HG03565 (cell line): Measurements from ENCODE around the gene APLP2.

Experiments used
- ATAC-seq: cut with Tn5 transposase; IDR thresholded peaks from one replicate; pipeline ENCODE4 v1.9.1; 2021; ENCODE audit warnings: mild to moderate bottlenecking, moderate library complexity; ENCODE audit not compliant: unreplicated experiment

APLP2 gene

GRCh38 chr11:130141561-130142341 lies 72.1 kb downstream of the APLP2 start:
- ATAC-seq: no peak

DNA sequence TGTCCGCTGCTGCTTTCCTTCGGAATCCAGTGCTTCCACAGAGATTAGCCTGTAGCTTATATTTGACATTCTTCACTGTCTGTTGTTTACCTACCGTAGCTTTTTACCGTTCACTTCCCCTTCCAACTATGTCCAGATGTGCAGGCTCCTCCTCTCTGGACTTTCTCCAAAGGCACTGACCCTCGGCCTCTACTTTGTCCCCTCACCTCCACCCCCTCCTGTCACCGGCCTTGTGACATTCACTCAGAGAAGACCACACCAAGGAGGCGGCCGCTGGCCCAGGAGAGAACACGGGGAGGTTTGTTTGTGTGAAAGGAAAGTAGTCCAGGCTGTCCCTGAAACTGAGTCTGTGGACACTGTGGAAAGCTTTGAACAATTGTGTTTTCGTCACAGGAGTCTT lies 74.4 kb downstream of the APLP2 start:
- ATAC-seq: no peak

GRCh38 chr11:130144861-130145281 lies 75.2 kb downstream of the APLP2 start:
- no peak for ATAC-seq

- ATAC-seq: no peak
These were observed 75.7 kb downstream of the APLP2 start for GRCh38 chr11:130145311-130145812.

DNA sequence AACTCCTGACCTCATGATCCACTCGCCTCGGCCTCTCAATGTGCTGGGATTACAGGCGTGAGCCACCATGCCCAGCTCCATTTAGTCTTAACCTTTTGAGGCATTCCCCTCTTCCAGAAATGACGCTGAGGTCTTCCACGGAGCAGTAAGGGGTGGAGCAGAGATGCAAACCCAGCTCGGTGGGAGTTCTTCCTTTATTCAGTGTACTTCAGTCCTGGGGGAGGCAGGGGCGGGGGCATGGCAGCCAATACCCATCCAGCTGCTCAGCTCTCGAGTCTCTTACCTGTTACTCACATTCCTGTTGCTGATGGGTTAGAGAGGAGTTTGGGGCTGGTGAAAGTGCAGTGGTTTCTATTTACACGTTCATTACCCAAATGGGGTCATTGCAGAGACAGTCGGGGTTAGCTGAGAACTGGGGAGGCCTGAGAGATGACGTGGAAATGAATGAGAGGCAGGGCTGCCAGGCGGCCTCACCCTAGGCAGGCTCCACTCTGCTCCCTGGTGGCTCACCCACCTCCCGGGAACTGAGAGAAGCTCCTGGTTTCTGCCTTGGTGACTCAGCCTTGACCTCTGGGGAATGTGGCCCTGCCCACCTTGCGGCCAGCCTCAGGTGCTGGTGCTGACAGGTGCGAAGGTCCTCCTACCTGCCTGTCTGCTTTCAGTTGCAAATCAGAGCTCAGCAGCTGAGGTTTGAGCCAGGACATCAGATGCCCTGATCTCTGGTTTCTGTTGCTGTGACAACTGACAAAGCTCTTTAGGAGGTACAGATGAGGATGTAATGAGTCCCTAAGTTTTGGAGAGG lies 76.5 kb downstream of the APLP2 start:
- ATAC-seq: no peak

DNA sequence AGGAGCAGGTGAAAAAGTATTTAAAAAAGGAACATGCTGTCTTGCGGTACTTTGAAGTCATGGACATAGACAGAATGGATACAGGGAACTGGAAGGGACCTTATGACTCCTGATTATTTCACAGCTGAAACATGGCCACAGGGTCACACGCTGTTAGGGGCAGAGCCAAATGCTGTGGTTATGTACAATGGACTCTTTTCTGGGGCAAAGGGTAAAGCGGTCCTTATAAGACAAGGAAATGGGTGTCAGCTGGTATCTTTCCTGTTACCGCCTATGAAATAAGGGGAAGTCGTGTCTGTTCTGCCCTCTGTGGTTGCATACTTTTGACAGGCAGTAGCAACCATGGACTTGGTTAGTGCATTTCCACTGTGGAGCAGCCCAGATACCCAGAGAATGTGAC lies 77.1 kb downstream of the APLP2 start:
- no peak for ATAC-seq

- ATAC-seq: no peak
These were observed 79.2 kb downstream of the APLP2 start for GRCh38 chr11:130148796-130149326.

GRCh38 chr11:130150790-130151189 lies 81.1 kb downstream of the APLP2 start:
- no peak for ATAC-seq

- ATAC-seq: no peak
These were observed 81.5 kb downstream of the APLP2 start for GRCh38 chr11:130151196-130151595.

DNA sequence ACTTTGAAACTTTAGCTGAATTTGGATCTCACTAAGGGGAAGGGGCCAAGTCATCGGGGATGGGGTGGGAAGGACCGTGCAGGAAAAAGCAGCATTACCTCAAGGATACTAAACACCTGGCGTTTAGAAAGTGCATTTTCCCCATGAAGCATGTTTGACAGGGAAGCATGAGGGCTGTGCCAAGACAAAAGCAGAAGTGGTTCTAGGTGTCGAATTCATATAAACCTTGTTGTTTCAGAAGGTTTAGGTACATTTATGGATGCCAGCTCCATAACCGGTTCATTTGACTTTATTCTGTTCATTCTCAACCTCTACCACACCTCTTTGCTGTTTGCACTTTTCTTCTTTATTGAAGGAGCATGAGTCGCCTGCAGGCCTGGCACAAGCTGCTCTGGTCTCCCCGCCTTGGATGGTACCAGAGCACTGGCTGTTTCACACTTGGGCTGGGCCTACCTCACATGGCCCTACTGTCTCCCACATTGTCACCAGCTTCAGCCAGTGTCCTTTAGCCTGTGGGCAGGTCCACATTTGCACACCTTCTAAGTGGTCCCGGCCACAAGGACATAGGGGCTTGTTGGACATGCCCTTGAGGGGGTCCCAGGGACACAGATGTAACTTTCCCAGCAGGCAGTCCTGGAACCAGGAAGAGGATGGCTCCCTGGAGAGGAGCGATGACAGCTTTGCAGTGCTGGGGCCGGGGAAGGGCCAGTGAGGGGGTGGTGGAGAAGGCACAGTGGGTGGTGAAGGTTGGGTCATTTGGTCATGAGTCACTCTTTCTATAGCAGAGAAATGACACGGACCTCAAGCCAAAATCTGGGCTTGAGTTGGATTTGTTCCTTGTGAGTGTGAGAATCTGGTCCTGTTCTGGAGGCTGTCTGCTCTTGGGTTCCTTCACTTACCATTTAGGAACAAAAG lies 86.7 kb downstream of the APLP2 start:
- no peak for ATAC-seq

DNA sequence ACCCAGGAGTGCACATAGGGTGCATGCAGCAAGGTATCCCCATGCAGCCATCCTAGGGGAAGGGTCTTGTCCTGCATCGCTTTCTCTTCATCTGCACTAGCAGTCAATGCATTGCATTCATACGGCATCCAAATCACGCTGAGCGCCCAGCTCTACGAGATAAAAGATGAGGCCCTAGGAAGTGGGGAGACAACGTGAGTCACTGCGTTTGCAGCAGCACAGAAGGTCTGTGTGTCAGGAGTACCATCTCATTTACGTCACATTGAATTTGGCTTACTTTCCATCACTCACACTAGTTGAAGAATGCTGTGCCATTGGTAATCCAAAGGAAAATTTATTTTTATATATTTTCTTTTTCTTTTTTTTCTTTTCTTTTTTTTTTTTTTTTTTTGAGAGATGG lies 87.4 kb downstream of the APLP2 start:
- ATAC-seq: no peak

DNA sequence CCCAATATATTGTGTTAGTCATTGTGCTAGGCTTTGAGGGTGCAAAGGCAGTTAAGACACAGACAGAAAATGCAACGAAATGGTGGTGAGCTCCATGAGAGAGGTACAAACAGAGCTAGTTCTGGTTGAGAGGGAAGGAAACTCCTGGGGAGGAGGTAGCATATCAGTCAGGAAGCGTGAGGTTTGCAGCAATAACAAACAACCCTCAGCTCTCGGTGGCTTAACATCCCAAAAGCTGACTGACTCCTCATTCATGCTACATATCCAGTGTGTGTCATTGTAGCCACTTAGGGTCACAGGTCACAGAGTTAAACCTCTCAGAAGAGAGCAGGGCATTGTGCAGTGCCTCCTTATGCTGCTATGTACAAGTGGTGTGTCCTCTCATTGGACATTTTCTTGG lies 88.1 kb downstream of the APLP2 start:
- ATAC-seq: no peak

DNA sequence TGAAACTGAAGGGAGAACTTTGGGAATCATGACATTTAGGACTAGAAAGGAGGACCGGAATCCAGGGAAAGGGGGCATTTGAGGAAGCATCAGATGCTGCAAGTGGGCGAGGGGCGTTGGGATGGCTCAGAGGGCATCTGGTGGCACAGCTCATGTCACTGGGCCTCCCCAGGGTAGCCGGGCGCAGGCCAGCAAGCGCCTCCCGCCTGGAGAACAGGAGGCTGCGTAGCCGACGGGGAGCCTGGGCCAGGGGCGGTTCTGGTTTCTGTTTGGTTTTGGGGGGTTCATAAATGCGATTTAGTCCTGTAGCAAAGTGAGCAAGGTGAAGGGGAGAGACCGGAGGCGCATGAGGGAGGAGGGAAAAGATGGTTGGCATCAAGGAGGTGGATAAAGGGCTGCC lies 89.4 kb downstream of the APLP2 start:
- ATAC-seq: no peak

DNA sequence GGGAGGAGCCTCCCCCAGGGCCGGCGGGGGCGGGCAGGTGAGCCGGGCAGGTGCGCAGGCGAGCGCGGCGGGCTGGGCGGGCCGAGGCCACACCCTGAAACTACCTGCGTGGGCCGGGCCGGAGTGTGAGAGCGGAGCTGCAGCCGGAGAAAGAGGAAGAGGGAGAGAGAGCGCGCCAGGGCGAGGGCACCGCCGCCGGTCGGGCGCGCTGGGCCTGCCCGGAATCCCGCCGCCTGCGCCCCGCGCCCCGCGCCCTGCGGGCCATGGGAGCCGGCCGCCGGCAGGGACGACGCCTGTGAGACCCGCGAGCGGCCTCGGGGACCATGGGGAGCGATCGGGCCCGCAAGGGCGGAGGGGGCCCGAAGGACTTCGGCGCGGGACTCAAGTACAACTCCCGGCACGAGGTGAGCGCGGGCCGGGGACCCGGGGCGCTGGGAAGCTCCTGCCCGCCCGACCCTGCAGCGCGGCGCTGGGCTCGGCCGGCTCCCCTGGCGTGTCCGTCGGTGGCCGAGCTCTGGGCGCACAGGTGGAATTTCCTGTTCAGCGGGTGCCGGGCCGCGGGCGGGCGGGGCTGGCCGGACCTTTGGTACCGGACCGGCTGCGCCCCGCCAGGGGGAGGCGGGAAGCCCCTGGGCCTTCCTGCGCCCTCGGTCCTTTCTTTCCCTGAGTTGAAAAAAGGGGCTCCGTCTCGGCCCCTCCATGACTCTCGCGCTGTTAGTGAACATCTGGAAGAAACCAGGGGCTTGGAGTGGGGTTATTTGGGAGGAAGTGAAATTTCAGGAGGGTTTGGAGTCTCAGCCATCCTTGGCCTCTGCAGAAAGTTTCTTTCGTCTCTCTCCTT lies 90.2 kb downstream of the APLP2 start, which contains the start of gene ST14:
ST14 (plus strand) TSS at position 126 of the 841 bp plus-strand sequence; CDS start at position 324, 198 bp downstream.
- no peak for ATAC-seq

DNA sequence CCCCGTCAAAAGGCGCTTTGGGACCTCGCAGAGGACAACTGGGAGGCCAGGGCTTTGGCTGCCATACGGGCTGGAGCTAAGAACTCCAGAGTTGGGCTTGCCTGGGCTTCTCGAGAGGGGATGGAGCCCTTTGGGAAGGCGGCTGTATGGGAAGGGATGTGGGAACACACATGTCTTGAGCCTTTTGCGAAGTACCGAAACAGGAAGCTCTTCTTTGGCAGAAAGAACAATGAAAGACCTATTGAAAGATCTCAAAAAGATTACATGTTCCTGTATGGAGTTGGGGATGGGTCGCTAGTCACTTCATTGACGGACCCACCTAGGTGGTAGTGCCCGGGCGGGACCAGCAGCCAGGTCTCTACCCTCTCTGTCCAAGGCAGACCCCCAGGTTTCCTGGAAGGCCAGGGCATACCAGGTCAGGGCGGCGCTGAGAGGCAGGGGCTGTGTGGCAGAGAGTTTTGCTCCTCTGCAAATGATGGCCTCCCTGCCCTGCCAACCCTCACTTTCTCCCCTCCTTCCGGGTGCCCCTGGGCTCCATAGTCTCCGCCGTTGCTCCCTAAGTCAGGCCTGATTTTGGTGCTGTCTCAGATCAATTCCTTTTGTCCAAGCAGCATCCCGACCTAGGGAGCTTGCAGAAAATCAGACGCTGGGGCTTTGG lies 90.9 kb downstream of the APLP2 start:
- ATAC-seq: no peak

GRCh38 chr11:130161441-130162145 lies 91.9 kb downstream of the APLP2 start:
- no peak for ATAC-seq

GRCh38 chr11:130162733-130163132 lies 93.0 kb downstream of the APLP2 start:
- ATAC-seq: no peak

DNA sequence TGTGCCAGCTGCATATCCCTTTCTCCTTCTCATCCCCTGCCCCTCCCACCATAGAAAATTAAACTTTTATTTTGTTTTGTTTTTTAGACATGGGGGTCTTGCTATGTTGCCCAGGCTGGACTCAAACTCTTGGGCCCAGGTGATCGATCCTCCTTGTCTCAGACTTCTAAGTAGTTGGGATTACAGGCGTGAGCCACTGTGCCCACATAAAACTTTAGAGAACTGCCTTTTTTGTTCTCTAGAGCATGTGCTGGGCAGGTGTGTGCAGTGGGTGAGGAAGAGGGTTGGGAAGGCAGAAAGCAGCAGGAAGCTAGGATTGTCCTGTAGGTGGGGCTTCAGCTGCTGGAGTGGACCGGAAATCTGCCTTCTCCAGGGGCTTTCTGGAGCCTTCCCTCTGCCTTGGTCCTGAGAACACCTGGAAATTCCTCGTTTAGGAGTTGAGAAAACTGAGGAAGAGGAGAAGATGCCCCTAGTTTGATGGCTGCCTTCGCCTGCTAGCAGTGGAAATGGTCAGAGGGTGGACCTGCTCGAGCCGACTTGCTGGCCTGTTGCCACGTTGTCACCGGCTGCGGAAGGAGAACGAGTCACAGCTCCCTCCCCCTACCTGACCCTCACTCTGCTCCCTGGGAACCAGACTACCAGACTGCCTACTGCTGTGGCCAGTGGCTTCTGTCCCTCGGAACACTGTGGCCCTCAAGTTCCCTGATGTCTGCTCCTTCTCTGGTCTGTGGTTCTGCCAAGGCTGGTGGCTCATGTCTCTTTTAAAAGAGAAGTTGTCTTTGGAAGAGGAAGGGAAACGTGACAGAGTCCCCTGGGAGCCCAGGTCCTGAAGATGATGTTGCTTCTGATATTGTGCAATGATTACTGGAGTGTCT lies 93.9 kb downstream of the APLP2 start:
- no peak for ATAC-seq
